ENCODE data around the gene IL5RA. TPM values are rescaled to one million over a fixed set of nuclear protein-coding genes. Genes with fewer than 3 reads are reported as not detected.

IL5RA gene
- total and polyA plus RNA-seq, 9 of the 15 experiments (the other 6 are each of a cell fraction or from before 2014, with no cell fraction given): 0.07 to 0.28 (median 0.14) TPM; not detected in 4

DNA sequence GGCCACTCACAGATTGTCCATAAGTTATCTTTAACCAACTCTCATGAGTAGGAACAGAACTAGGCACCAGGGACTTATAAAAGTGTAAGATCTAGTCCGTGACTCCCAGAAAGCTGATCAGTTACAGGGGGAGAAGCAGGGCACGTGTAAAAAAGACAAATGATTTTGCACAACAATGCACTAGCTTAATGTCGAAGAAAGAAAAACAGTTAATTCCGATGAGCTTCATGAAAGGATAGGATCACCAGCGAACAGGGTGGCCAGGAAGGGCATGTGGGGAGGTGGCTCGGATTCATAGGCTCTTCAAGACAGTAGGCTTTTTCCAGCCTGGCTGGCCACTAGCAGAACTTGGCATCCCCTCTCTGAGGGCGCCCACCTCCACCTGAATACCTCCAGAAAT lies 90.0 kb downstream of the IL5RA start:
- no peaks in the 10 kb centered on the region for H4K20me1 ChIP-seq (replicated peaks; ENCODE audit: control insufficient read depth, insufficient read depth, low read length)
- H3K27me3 ChIP-seq (ENCODE audit: control insufficient read depth in 2 of 2, insufficient read depth in 2 of 2, low read length in 2 of 2): no peaks in the 10 kb centered on the region
- ChIA-PET POLR2A (no interaction called here), CTCF (ENCODE audit: low intra/inter-chr PET ratio) (no interaction called here)
- WGBS (ENCODE audit: insufficient coverage, low coverage, missing lambda C conversion rate): under 1% methylated on average over 7 of the region's 7 CpGs
- no peak for TF ChIP-seq ZNF644 (tag; IDR thresholded peaks at IDR 0.05; ENCODE audit: low read depth)
- TF ChIP-seq LARP7 (IDR thresholded peaks at IDR 0.05): no peak
- TF ChIP-seq ELK1 (CRISPR knock-in tag; IDR thresholded peaks at IDR 0.05): no peak
- TF ChIP-seq, protein P1, sequence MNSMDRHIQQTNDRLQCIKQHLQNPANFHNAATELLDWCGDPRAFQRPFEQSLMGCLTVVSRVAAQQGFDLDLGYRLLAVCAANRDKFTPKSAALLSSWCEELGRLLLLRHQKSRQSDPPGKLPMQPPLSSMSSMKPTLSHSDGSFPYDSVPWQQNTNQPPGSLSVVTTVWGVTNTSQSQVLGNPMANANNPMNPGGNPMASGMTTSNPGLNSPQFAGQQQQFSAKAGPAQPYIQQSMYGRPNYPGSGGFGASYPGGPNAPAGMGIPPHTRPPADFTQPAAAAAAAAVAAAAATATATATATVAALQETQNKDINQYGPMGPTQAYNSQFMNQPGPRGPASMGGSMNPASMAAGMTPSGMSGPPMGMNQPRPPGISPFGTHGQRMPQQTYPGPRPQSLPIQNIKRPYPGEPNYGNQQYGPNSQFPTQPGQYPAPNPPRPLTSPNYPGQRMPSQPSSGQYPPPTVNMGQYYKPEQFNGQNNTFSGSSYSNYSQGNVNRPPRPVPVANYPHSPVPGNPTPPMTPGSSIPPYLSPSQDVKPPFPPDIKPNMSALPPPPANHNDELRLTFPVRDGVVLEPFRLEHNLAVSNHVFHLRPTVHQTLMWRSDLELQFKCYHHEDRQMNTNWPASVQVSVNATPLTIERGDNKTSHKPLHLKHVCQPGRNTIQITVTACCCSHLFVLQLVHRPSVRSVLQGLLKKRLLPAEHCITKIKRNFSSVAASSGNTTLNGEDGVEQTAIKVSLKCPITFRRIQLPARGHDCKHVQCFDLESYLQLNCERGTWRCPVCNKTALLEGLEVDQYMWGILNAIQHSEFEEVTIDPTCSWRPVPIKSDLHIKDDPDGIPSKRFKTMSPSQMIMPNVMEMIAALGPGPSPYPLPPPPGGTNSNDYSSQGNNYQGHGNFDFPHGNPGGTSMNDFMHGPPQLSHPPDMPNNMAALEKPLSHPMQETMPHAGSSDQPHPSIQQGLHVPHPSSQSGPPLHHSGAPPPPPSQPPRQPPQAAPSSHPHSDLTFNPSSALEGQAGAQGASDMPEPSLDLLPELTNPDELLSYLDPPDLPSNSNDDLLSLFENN (IDR thresholded peaks at IDR 0.05; ENCODE audit: low read depth in 2 of 2, low read length in 2 of 2): no peak
- H3K9me1 ChIP-seq (ENCODE audit: control insufficient read depth, insufficient read depth, low read length): no peaks in the 10 kb centered on the region
- H3K9ac ChIP-seq (ENCODE audit: insufficient read depth in 1 of 2, low read depth in 2 of 2, low read length in 2 of 2): no peak overlapping the region
- no peak for FAIRE-seq
- no peaks in the 10 kb centered on the region for H3K9me3 ChIP-seq (replicated peaks; ENCODE audit: control insufficient read depth, insufficient read depth, low read depth, low read length)
- no peak overlapping the region for H3K4me2 ChIP-seq (ENCODE audit: insufficient read depth, low read length)
- no peaks in the 10 kb centered on the region for H3K4me1 ChIP-seq (replicated peaks in 1 of 2; ENCODE audit: control insufficient read depth in 2 of 2, insufficient read depth in 2 of 2, low read length in 2 of 2)
- in situ Hi-C loops (cut with MboI): no loop called here
- no peak for DNase-seq (ENCODE audit: extremely low read depth in 1 of 4, low spot score in 3 of 4)
- H3K79me2 ChIP-seq (ENCODE audit: control insufficient read depth, insufficient read depth, low read length): no peaks in the 10 kb centered on the region
- H3K36me3 ChIP-seq (ENCODE audit: control insufficient read depth, insufficient read depth, low read length): no peaks in the 10 kb centered on the region
- H2AFZ ChIP-seq (ENCODE audit: low read depth, low read length): no peak overlapping the region
- no peak for ATAC-seq
- no peak overlapping the region for H3K27ac ChIP-seq (ENCODE audit: extremely low read depth, low read depth, low read length)
- intact Hi-C loops (cut with micrococcal nuclease): no loop called here
- no peak overlapping the region for H3K4me3 ChIP-seq
- BruUV-seq (replicated peaks): no TSS peak

Small RNA genes within 50 kb of the gene (small RNA-seq; reads per million reads assigned to genes)
- gene RF00416: not detected

Other genes with a start within 250 kb of the IL5RA start
- 51.9 and 56.7 TPM in 2 replicates for gene TRNT1, start 16.6 kb upstream of the IL5RA start, total RNA-seq (2014; rRNA removed)
- 47.2 and 52.8 TPM in 2 replicates for gene TRNT1, start 16.6 kb upstream of the IL5RA start, total RNA-seq (2014; rRNA removed; fragmentation: Illumina TruSeq; extraction: Trizol)
- gene TRNT1, start 16.6 kb upstream of the IL5RA start, total RNA-seq (2015; rRNA removed; fragmentation: Illumina TruSeq; extraction: Trizol): 45.5 and 47.4 TPM in 2 replicates
- 41.1 and 45.2 TPM in 2 replicates for gene TRNT1, start 16.6 kb upstream of the IL5RA start, total RNA-seq (2021)
- 30.0 and 38.1 TPM in 2 replicates for gene TRNT1, start 16.6 kb upstream of the IL5RA start, polyA plus RNA-seq (2011; rRNA removed)
- 33.3 and 39.8 TPM in 2 replicates for gene TRNT1, start 16.6 kb upstream of the IL5RA start, polyA plus RNA-seq (2014; fragmentation: Illumina TruSeq; extraction: Trizol)
- gene TRNT1, start 16.6 kb upstream of the IL5RA start, polyA plus RNA-seq (2014; fragmentation: Nextera tagmentation; extraction: Ambion mirVana): 10 to 100 TPM; 58.1 to 58.2 TPM
- gene TRNT1, start 16.6 kb upstream of the IL5RA start, polyA plus RNA-seq (2014; rRNA removed): 49.3 and 53.6 TPM in 2 replicates
- gene CRBN, start 69.3 kb upstream of the IL5RA start, total RNA-seq (2014; rRNA removed): 32.0 and 40.8 TPM in 2 replicates
- 73.4 and 88.6 TPM in 2 replicates for gene CRBN, start 69.3 kb upstream of the IL5RA start, total RNA-seq (2014; rRNA removed; fragmentation: Illumina TruSeq; extraction: Trizol)
- 46.5 and 57.4 TPM in 2 replicates for gene CRBN, start 69.3 kb upstream of the IL5RA start, total RNA-seq (2015; rRNA removed; fragmentation: Illumina TruSeq; extraction: Trizol)
- gene CRBN, start 69.3 kb upstream of the IL5RA start, total RNA-seq (2021): 44.5 and 47.9 TPM in 2 replicates
- 67.7 and 84.0 TPM in 2 replicates for gene CRBN, start 69.3 kb upstream of the IL5RA start, polyA plus RNA-seq (2011; rRNA removed)
- 44.2 and 48.3 TPM in 2 replicates for gene CRBN, start 69.3 kb upstream of the IL5RA start, polyA plus RNA-seq (2014; fragmentation: Illumina TruSeq; extraction: Trizol)
- gene CRBN, start 69.3 kb upstream of the IL5RA start, polyA plus RNA-seq (2014; fragmentation: Nextera tagmentation; extraction: Ambion mirVana): 100 to 1,000 TPM; 271 to 331 TPM
- gene CRBN, start 69.3 kb upstream of the IL5RA start, polyA plus RNA-seq (2014; rRNA removed): 47.1 and 54.1 TPM in 2 replicates

Data from K562 (cell line).